Measurements from ENCODE around the gene LCORL. TPM values are rescaled to one million over a fixed set of nuclear protein-coding genes. Genes with fewer than 3 reads are reported as not detected.

Gene LCORL
- total RNA-seq (2014; rRNA removed; shearing (Covaris generic)) (24.2 and 28.7 TPM in 2 replicates), polyA plus RNA-seq (2016; fragmentation: Nextera tagmentation; extraction: Ambion mirVana) (18.0 and 21.0 TPM in 2 replicates)
- long read RNA-seq, full-length matches to known transcripts: 2 of 6 reads
- long read RNA-seq, partial matches to known transcripts: 1 of 6 reads
- long read RNA-seq, other reads (novel, unspliced or antisense): 3 of 6 reads

GRCh38 chr4:18021720-18022571 lies at the start of gene LCORL:
TSS of gene LCORL (minus strand) at chr4:18021755. CDS start at chr4:18021751, 4 bp downstream.
- peak; percentile 80 for ATAC-seq
- peaks cover 12% of the 10 kb centered on the region for H3K4me1 ChIP-seq (ENCODE audit: insufficient read depth)
- no peaks in the 10 kb centered on the region for H3K36me3 ChIP-seq (ENCODE audit: insufficient read depth)
- H3K27ac ChIP-seq (ENCODE audit: low read depth): peak within 1 kb of the TSS; percentile 84; the same call in 1 of the 2 replicates
- H3K4me3 ChIP-seq: peak within 1 kb of the TSS; percentile 96
- Mint-ChIP-seq H3K27ac (no peak within 1 kb of the TSS; the same call in 1 of the 2 replicates), H3K9me3 (no peaks in the 10 kb centered on the region), H3K4me3 (peak within 1 kb of the TSS; percentile 90), H3K4me1 (peaks cover 14% of the 10 kb centered on the region), H3K27me3 (ENCODE audit: insufficient read depth, low read depth, poor library complexity) (peaks cover 17% of the 10 kb centered on the region), H3K36me3 (ENCODE audit: low read depth) (no peaks in the 10 kb centered on the region)
- TF ChIP-seq, protein P1, sequence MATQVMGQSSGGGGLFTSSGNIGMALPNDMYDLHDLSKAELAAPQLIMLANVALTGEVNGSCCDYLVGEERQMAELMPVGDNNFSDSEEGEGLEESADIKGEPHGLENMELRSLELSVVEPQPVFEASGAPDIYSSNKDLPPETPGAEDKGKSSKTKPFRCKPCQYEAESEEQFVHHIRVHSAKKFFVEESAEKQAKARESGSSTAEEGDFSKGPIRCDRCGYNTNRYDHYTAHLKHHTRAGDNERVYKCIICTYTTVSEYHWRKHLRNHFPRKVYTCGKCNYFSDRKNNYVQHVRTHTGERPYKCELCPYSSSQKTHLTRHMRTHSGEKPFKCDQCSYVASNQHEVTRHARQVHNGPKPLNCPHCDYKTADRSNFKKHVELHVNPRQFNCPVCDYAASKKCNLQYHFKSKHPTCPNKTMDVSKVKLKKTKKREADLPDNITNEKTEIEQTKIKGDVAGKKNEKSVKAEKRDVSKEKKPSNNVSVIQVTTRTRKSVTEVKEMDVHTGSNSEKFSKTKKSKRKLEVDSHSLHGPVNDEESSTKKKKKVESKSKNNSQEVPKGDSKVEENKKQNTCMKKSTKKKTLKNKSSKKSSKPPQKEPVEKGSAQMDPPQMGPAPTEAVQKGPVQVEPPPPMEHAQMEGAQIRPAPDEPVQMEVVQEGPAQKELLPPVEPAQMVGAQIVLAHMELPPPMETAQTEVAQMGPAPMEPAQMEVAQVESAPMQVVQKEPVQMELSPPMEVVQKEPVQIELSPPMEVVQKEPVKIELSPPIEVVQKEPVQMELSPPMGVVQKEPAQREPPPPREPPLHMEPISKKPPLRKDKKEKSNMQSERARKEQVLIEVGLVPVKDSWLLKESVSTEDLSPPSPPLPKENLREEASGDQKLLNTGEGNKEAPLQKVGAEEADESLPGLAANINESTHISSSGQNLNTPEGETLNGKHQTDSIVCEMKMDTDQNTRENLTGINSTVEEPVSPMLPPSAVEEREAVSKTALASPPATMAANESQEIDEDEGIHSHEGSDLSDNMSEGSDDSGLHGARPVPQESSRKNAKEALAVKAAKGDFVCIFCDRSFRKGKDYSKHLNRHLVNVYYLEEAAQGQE (IDR thresholded peaks at IDR 0.05; ENCODE audit: unreplicated experiment): no peak
- TF ChIP-seq CREB1 (CRISPR knock-in tag; IDR thresholded peaks at IDR 0.05; ENCODE audit: low read depth) (peak; percentile 68), ZNF114 (CRISPR knock-in tag; IDR thresholded peaks at IDR 0.05) (no peak), ZNF331 (CRISPR knock-in tag; IDR thresholded peaks at IDR 0.05; ENCODE audit: low read depth) (no peak), ZNF462 (CRISPR knock-in tag; IDR thresholded peaks at IDR 0.05) (no peak), CTCF (conservative IDR thresholded peaks at IDR 0.05; ENCODE audit: low read depth in 2 of 2) (no peak; a peak in 1 of 4 replicates), ETS1 (IDR thresholded peaks at IDR 0.05) (peak; percentile 82), POLR2AphosphoS5 (IDR thresholded peaks at IDR 0.05; ENCODE audit: low read depth) (no peak; the same call in none of the 2 replicates), EZH2phosphoT487 (IDR thresholded peaks at IDR 0.05; ENCODE audit: unreplicated experiment) (no peak), NANOG (IDR thresholded peaks at IDR 0.05; ENCODE audit: borderline replicate concordance) (no peak)
- peaks cover 36% of the 10 kb centered on the region for H3K79me2 ChIP-seq (replicated peaks; ENCODE audit: insufficient read depth)
- peak within 1 kb of the TSS; percentile 89 for H2AFZ ChIP-seq
- peaks cover 30% of the 10 kb centered on the region for H3K27me3 ChIP-seq (ENCODE audit: insufficient read depth)
- peak; percentile 97 for DNase-seq (ENCODE audit: low spot score)
- no peaks in the 10 kb centered on the region for H3F3A ChIP-seq (replicated peaks; ENCODE audit: low read depth)
- peak within 1 kb of the TSS; percentile 99 for H3K4me2 ChIP-seq
- no peaks in the 10 kb centered on the region for H3K9me2 ChIP-seq (ENCODE audit: insufficient read depth)
- H4K20me1 ChIP-seq (replicated peaks; ENCODE audit: insufficient read depth): peaks cover 25% of the 10 kb centered on the region
